PC-9 (cell line): Measurements from ENCODE around the gene TP53RK. TPM values are rescaled to one million over a fixed set of nuclear protein-coding genes. Genes with fewer than 3 reads are reported as not detected.

Source experiments
- BruUV-seq: library from RNA; stranded (reverse); fragments of 400-500 nt; replicated peaks from 2 replicates; lab custom pipeline; 2021; lab: Mats Ljungman, UMichigan
- CTCF ChIA-PET: fragments of 300-600 bp; sonication (Branson Sonifier 250); formaldehyde crosslinking; loops from one replicate; lab custom pipeline; 2022; ENCODE audit warnings: antibody characterized with exemption; lab: Charles Lee
- POLR2A ChIA-PET: fragments of 300-600 bp; sonication (Branson Sonifier 250); formaldehyde crosslinking; loops from one replicate; lab custom pipeline; 2022; ENCODE audit warnings: antibody characterized with exemption; ENCODE audit not compliant: unreplicated experiment; lab: Charles Lee
- DNase-seq, 2 experiments: peaks; one replicate each; pipeline versions ENCODE4 v3.0.0 to v3.0.0-alpha.2; 2015 to 2022; ENCODE audit warnings: mixed read lengths in 1 of 2
- H2AFZ ChIP-seq: fragments of 200-600 bp; sonication (generic); 2 replicates; pipeline ENCODE4 v1.8.1; 2017; ENCODE audit warnings: antibody characterized with exemption
- H3F3A ChIP-seq: fragments of 200-600 bp; sonication (generic); 2 replicates; pipeline ENCODE4 v1.8.1; 2017; ENCODE audit warnings: antibody characterized with exemption, mild to moderate bottlenecking, low read depth; ENCODE audit not compliant: insufficient read depth
- H3K27ac ChIP-seq: fragments of 200-600 bp; sonication (generic); 2 replicates; pipeline ENCODE4 v1.6.1; 2016; ENCODE audit warnings: mixed run types
- H3K27me3 ChIP-seq: fragments of 200-600 bp; sonication (generic); 2 replicates; pipeline ENCODE4 v1.6.1; 2016; ENCODE audit warnings: low read depth, mixed run types; ENCODE audit not compliant: insufficient read depth
- H3K36me3 ChIP-seq: fragments of 200-600 bp; sonication (generic); 2 replicates; pipeline ENCODE4 v1.6.1; 2016; ENCODE audit warnings: low read depth, mixed run types
- H3K4me1 ChIP-seq: fragments of 200-600 bp; sonication (generic); replicated peaks from 2 replicates; pipeline ENCODE4 v1.6.1; 2016; ENCODE audit warnings: mixed run types; ENCODE audit not compliant: insufficient read depth
- H3K4me2 ChIP-seq: fragments of 200-600 bp; sonication (generic); 2 replicates; pipeline ENCODE4 v1.6.1; 2017; ENCODE audit warnings: mixed run types
- H3K4me3 ChIP-seq: fragments of 200-600 bp; sonication (generic); 2 replicates; pipeline ENCODE4 v1.6.1; 2016; ENCODE audit warnings: mixed run types
- H3K79me2 ChIP-seq: fragments of 200-600 bp; sonication (generic); 2 replicates; pipeline ENCODE4 v1.6.1; 2017; ENCODE audit warnings: low read depth, mixed run types
- H3K9me2 ChIP-seq: fragments of 200-600 bp; sonication (generic); 2 replicates; pipeline ENCODE4 v1.8.1; 2017; ENCODE audit warnings: mild to moderate bottlenecking; ENCODE audit not compliant: insufficient read depth
- H3K9me3 ChIP-seq: fragments of 200-600 bp; sonication (generic); 2 replicates; pipeline ENCODE4 v1.8.1; 2016; ENCODE audit warnings: low read depth; ENCODE audit not compliant: insufficient read depth
- H4K20me1 ChIP-seq: fragments of 200-600 bp; sonication (generic); 2 replicates; pipeline ENCODE4 v1.8.1; 2017; ENCODE audit not compliant: insufficient read depth
- EZH2 ChIP-seq: fragments of 200-600 bp; sonication (generic); IDR thresholded peaks from 2 replicates; pipeline ENCODE4 v1.8.0; 2017; ENCODE audit warnings: antibody characterized with exemption, low read depth
- intact Hi-C: fragments of 100-400 bp; cut with micrococcal nuclease; formaldehyde crosslinking; loops from one replicate; pipeline ENCODE4 v1.10.0; 2022; ENCODE audit not compliant: unreplicated experiment
- total RNA-seq: library from RNA; stranded (reverse); gene quantifications from 2 replicates; pipeline ENCODE4 v1.2.3, GENCODE V29; 2021
- TF ChIP-seq, protein P1 (sequence below): fragments of 200-600 bp; sonication (generic); conservative IDR thresholded peaks from 2 replicates; pipeline ENCODE4 v1.6.1; 2017; ENCODE audit warnings: mixed run types, antibody characterized with exemption, mild to moderate bottlenecking, moderate library complexity

The TP53RK gene
- total RNA-seq, 1 experiment from 2014 or later = 10.4 TPM

DNA sequence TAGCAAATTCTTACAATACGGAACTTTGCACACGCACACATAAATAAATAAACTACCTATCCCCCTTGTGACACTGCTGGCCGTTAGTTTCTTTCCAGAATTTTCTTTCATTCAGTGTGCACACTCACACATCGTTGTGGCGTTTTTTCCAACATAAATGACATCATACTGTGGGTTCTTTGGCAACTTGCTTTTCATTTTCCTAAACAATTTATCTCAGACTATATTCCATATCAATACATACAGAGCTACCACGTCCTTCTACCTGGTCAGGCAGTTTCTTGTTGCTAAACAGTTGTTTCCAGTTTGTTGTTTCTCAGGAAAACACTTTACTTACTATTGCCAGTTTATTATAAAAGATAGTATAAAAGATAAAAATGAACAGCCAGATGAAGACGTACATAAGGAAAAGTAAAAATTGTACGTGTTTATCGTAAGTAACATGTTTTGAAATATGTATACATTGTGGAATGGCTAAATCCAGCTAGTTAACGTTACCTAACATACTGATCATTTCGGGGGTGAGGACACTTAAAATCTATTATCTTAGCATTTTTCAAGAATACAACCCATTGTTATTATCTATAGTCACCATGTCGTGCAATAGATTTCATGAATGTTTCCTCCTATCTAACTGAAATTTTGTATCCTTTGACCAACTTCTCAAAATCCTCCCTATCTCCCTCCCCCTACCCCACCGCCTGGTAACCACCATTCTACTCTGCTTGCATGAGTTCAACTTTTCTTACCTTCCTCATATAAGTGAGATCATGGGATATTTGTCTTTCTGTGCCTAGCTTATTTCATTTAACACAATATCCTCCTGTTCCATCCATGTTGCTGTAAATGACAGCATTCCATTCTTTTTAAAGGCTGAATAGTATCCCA, 1.2 kb upstream of the TP53RK start:
- intact Hi-C loops = no loop called here
- Histone ChIP-seq H3K4me2 (peak overlapping the region; percentile 83), H3K9me3 (no peaks in the 10 kb centered on the region), H4K20me1 (0 out of 2 replicates have a peak, but pooled peaks cover 3% of the 10 kb centered on the region), H3K79me2 (peaks cover 34% of the 10 kb centered on the region), H3K27ac (peak overlapping the region; percentile 66), H3K36me3 (peaks cover 12% of the 10 kb centered on the region; the same call in 1 of the 2 replicates), H3K4me3 (peak overlapping the region; percentile 64), H3K27me3 (no peaks in the 10 kb centered on the region), H3K9me2 (no peaks in the 10 kb centered on the region), H2AFZ (peak overlapping the region; percentile 90), H3F3A (peaks cover 8% of the 10 kb centered on the region; the same call in 1 of the 2 replicates), H3K4me1 (peaks cover 26% of the 10 kb centered on the region)
- TF ChIP-seq, protein P1, sequence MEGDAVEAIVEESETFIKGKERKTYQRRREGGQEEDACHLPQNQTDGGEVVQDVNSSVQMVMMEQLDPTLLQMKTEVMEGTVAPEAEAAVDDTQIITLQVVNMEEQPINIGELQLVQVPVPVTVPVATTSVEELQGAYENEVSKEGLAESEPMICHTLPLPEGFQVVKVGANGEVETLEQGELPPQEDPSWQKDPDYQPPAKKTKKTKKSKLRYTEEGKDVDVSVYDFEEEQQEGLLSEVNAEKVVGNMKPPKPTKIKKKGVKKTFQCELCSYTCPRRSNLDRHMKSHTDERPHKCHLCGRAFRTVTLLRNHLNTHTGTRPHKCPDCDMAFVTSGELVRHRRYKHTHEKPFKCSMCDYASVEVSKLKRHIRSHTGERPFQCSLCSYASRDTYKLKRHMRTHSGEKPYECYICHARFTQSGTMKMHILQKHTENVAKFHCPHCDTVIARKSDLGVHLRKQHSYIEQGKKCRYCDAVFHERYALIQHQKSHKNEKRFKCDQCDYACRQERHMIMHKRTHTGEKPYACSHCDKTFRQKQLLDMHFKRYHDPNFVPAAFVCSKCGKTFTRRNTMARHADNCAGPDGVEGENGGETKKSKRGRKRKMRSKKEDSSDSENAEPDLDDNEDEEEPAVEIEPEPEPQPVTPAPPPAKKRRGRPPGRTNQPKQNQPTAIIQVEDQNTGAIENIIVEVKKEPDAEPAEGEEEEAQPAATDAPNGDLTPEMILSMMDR = no peak
- no peak for TF ChIP-seq EZH2
- CTCF ChIA-PET = no interaction called here
- DNase-seq = no peak
- POLR2A ChIA-PET = interaction anchor here (0.7 kb wide), 2 partner anchors 86 to 874 kb away, joined by 7 to 8 read pairs; no protein-coding TSS in a partner anchor
- BruUV-seq = no TSS peak

DNA sequence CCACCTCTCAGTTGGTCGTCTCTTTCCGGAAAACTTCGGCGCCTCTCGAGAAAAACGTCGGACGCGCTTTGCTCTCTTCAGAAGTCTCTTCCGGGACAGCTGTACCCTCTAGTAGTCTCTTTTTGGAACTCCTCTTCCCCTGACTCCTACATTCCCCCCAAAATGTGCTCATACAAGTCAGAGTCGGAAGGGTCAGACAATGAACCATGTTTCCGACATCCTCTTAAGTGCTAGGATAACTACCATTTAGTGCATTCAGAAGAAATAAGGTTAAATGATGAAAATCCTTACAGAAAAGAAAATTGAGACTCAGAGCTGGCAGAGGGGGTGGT, 476 bp upstream of the TP53RK start:
- no peaks in the 10 kb centered on the region for H3K27me3 ChIP-seq
- H3K4me2 ChIP-seq = peak overlapping the region; percentile 83
- H4K20me1 ChIP-seq = 0 out of 2 replicates have a peak, but pooled peaks cover 3% of the 10 kb centered on the region
- intact Hi-C loops = no loop called here
- H2AFZ ChIP-seq = peak overlapping the region; percentile 90
- BruUV-seq = TSS peak; percentile 59
- H3K36me3 ChIP-seq = peaks cover 12% of the 10 kb centered on the region; the same call in 1 of the 2 replicates
- TF ChIP-seq, protein P1 = no peak
- TF ChIP-seq EZH2 = no peak
- peaks cover 14% of the 10 kb centered on the region; the same call in 1 of the 2 replicates for H3F3A ChIP-seq
- peak overlapping the region; percentile 66 for H3K27ac ChIP-seq
- DNase-seq = no peak
- ChIA-PET CTCF (no interaction called here), POLR2A (interaction anchor here (0.7 kb wide), 2 partner anchors 85 to 132 kb away, joined by 3 to 7 read pairs; no protein-coding TSS in a partner anchor)
- H3K79me2 ChIP-seq = peaks cover 40% of the 10 kb centered on the region
- peaks cover 26% of the 10 kb centered on the region for H3K4me1 ChIP-seq
- peak overlapping the region; percentile 64 for H3K4me3 ChIP-seq
- H3K9me2 ChIP-seq = no peaks in the 10 kb centered on the region
- H3K9me3 ChIP-seq = no peaks in the 10 kb centered on the region

DNA sequence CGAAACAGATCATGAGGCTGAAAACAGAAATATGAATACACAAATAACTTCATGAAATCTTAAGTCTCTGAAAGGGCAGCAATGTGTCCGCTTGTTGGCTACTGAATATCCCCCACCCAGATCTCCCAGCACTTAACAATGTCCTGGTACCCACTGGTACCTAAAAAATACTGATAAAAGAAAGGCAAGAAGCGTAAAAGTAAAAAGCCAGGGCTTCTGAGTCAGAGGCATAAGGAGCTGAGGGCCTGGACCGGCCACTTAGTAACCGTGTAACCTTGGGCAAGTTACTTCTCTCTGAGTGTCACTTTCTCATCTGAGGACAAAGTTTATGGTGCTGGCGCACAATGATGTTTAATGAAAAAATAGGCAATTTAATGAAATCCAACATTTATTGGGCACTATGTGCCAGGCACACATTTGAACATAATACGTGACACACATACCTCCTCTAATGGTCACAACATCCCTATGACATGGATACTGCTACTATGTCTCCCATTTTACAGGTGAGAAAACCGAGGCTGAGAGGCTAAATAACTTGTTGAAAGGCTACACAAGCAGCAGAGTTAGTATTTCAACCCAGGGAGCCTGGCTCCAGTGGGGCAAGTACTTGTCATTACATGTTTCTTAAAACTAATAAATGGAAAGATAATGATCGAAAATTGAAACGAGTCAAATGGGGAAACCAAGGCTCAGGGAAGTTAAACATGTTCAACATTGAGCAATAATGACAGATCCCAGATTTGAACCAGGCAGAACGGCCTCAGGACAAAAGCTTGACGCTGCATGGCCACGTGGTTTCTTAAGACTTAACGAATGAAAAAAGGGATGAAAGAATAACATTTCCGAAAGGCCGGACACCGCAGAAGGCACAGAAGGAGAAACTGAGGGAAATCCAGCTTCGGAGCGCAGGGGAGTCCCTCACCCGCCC, 828 bp downstream of the TP53RK start:
- Histone ChIP-seq H3K9me3 (no peaks in the 10 kb centered on the region), H3F3A (peaks cover 18% of the 10 kb centered on the region; the same call in 1 of the 2 replicates), H3K4me3 (peak overlapping the region; percentile 79), H3K27me3 (no peaks in the 10 kb centered on the region), H3K9me2 (no peaks in the 10 kb centered on the region), H3K27ac (peak overlapping the region; percentile 76), H3K4me1 (peaks cover 26% of the 10 kb centered on the region), H3K36me3 (peaks cover 12% of the 10 kb centered on the region; the same call in 1 of the 2 replicates), H3K79me2 (peaks cover 46% of the 10 kb centered on the region), H3K4me2 (peak overlapping the region; percentile 87), H2AFZ (peak overlapping the region; percentile 75), H4K20me1 (0 out of 2 replicates have a peak, but pooled peaks cover 3% of the 10 kb centered on the region)
- intact Hi-C loops = no loop called here
- CTCF ChIA-PET = interaction anchor here (0.6 kb wide), 1 partner anchor 67 kb away, joined by 3 read pairs; no protein-coding TSS in a partner anchor
- BruUV-seq = no TSS peak
- POLR2A ChIA-PET = no interaction called here
- TF ChIP-seq, protein P1 = no peak
- TF ChIP-seq EZH2 = no peak
- DNase-seq = no peak
